Fibroblast of the aortic adventitia (primary cell): ENCODE measurements around the gene DHH. TPM values are rescaled to one million over a fixed set of nuclear protein-coding genes. Genes with fewer than 3 reads are reported as not detected.

ENCODE experiments used
- DNase-seq: peaks from one replicate; pipeline ENCODE4 v3.0.0-alpha.2; 2010; ENCODE audit warnings: low read depth
- H3K4me3 ChIP-seq: 2 replicates; pipeline ENCODE4 v1.5.1; 2011; ENCODE audit warnings: low read depth, mild to moderate bottlenecking, control low read depth, low read length, moderate library complexity
- total RNA-seq: library from RNA; depleted of rRNA; stranded (reverse); fragments of >200 nt; gene quantifications from 2 replicates; pipeline ENCODE4 v1.2.3, GENCODE V29; 2012; ENCODE audit warnings: low replicate concordance
- TF ChIP-seq, protein P1 (sequence below): IDR thresholded peaks from 2 replicates; pipeline ENCODE4 v1.5.1; 2011; ENCODE audit warnings: mild to moderate bottlenecking, low read length, control low read depth, inconsistent platforms; ENCODE audit not compliant: insufficient read depth

The DHH gene
- total RNA-seq, 1 donor, result not detected

DNA sequence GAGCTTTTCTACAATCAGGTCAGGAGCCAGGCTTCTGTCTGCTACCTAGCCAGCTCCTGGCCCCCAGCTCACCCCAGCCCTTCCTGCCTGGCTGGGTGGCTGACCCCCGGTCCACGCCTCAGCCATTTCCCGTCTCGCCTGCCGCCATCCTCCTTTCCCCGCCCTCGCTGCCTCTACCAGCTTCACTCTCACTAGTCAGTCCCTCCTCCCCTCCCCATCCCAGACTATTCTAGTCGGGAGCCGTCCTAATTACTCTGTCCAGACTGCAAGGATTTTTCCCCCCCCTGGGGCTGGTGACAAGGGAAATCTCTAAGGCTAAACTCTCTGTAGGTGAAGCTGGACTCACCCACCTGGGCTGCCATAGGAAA lies 825 bp downstream of the DHH start:
- no peak for DNase-seq
- TF ChIP-seq, protein P1, sequence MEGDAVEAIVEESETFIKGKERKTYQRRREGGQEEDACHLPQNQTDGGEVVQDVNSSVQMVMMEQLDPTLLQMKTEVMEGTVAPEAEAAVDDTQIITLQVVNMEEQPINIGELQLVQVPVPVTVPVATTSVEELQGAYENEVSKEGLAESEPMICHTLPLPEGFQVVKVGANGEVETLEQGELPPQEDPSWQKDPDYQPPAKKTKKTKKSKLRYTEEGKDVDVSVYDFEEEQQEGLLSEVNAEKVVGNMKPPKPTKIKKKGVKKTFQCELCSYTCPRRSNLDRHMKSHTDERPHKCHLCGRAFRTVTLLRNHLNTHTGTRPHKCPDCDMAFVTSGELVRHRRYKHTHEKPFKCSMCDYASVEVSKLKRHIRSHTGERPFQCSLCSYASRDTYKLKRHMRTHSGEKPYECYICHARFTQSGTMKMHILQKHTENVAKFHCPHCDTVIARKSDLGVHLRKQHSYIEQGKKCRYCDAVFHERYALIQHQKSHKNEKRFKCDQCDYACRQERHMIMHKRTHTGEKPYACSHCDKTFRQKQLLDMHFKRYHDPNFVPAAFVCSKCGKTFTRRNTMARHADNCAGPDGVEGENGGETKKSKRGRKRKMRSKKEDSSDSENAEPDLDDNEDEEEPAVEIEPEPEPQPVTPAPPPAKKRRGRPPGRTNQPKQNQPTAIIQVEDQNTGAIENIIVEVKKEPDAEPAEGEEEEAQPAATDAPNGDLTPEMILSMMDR, result no peak
- H3K4me3 ChIP-seq, result no peak overlapping the region

DNA sequence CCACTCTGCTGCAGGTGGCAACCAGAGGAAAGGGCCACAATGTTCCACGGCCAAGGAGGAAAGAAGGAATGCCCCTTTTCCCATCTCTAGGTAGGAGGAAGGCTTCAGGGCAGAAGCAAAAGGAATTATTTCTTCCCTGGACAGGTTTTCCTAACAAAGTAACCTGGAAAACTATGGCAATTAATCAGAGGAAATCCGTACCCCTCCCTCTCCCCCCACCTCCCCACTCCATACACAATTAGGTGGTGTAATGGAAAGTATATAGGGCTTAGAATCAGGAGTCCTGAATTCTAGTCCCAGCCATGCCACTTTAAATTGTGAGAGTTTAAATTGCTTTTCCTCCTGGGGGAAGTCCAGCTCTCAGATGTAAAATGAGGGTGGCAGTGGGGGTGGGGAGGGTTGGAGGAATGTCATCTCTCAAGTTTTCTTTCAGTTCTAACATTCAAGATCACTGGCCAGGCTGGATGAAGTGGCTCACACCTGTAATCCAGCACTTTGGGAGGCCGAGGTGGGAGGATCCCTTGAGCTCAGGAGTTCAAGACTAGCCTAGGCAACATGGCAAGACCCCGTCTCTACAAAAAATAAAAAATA lies 1.7 kb downstream of the DHH start:
- TF ChIP-seq, protein P1, result no peak
- H3K4me3 ChIP-seq, result no peak overlapping the region
- DNase-seq, result no peak

DNA sequence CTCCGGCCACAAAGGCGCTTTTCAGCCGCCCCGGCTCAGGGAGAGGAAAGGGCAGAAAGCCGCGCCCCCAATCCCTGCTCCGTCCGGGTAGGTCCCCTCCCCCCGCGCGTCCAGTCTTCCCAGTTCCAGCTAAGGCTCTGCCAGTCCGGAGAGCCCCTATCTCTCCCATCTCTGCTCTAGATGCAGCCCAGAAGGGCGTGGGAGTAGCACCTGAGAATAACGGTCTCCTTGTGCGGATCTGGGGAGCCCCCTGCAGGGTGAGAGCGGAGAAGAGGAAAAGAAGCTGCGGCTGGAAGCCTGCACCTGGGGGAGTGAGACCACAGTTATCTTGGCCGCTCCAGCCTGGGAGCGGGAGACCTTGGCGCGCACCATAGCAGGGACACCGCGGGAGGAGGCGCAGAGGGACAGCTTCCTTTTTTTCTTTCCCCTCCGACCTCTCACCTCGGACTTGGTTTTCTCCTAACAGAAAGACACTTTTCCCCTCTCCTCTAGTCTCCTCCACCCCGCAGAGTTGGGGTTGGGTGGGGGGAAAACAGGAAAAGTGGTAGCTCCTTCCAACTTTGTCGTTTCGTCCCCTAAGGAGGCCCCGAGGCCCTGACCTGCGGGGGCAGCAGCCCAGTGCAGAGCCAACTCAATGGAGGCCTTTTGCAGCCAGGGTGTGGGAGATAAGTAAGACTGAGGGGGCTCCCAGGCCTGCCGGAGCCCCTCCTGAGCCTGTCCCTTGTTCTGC lies 2.4 kb downstream of the DHH start:
- peak overlapping the region; percentile 42 for H3K4me3 ChIP-seq
- DNase-seq, result no peak

DNA sequence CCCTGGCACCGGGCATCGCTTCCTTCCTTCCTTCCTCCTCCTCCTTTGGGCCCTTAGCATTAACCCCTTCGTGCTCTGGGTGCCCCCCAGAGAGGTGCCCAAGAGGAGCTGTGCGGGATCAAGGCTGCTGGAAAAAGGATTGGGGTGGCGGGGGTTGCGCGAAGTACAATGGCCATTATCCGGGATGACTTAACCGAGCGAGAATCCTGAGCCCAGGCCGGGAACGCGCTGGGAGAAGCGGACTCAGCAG lies 2.8 kb downstream of the DHH start:
- no peak for DNase-seq
- H3K4me3 ChIP-seq, result peak overlapping the region; percentile 42
- TF ChIP-seq, protein P1, result no peak

More for the DNA sequence above, 2.4 kb downstream of the DHH start:
- TF ChIP-seq, protein P1, result peak; percentile 57

DNA sequence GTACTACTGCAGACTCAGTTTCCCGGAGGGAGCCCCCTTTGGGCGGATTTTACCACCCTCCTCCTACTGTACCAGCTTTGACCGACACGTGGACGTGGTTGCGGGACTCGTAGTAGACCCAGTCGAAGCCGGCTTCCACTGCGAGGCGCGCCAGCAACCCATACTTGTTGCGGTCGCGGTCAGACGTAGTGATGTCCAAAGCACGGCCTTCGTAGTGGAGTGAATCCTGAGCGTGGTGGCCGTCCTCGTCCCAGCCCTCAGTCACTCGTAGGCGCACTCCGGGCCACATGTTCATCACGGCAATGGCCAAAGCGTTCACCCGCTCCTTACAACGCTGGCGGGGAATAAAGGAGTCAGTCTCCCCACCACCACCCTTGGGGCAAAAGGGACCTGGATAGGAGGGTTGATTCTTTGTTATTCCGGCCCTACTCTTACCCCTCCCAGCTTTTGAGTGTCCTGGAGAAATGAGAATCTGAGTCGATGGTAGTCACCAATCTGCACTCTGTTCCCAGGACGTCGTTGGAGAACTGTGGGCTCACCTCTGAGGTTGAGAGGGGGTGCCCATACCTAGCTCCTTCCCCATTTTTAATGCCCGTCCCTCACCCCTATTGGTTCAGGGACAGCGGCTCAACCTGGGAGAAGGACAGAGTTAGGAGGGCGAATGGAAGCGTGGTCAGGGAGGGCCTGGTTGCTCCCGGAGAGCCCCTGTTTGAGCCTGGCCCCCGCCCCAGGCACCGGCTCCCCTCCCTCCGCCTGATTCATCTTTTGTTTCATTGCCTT lies 3.4 kb downstream of the DHH start:
- H3K4me3 ChIP-seq, result no peak overlapping the region
- TF ChIP-seq, protein P1, result no peak
- no peak for DNase-seq

DNA sequence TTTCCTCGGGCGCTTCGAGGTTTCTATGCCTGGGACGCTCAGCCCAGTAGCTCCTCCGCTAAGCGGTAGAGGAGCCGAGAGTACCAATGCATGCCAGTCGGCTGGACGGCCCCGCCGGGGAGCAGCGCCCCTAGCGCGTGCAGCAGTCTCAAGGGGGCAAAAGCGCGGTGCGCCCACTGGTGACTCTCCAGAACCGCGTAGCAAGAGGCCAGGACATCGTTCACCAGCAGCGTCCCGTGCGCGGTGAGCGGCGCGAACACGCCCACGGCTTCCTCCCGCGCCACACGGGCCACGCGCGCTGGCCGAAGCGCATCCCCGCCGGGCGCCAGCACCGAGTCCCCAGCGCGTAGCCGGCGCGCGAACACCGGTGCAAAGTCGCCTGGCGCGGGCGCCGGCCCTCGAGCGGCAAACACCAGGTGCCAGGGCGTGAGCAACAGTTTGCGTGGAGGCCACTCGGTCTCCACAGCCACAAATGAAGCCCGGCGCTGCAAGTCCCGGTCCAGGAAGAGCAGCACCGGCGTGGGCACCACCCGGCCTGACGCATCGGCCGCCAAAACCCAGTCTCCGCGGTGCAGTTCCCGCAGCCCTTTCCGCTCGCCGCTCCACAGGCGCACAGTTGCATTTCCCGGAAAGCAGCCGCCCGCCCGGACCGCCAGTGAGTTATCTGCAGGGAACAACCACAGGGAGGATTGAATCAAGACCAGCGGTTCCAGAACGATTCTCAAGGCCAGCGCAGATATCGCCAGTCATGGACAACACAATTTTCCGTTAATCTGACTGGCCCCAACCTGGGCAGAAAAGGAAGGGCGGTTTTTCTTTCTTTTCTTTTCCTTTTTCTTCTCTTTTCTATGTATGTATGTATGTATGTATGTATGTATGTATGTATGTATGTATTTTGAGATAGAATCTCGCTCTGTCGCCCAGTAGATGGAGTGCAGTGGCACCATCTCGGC lies 4.5 kb downstream of the DHH start:
- peak overlapping the region; percentile 51 for H3K4me3 ChIP-seq
- TF ChIP-seq, protein P1, result peak; percentile 29
- DNase-seq, result peak; percentile 54
